Measurements from ENCODE around the gene C19orf38. TPM values are rescaled to one million over a fixed set of nuclear protein-coding genes. Genes with fewer than 3 reads are reported as not detected.

C19orf38 gene
- total RNA-seq: 1 to 10 TPM; 1.2 to 1.7 TPM

- ATAC-seq: peak; percentile 27
- Mint-ChIP-seq H3K4me3 (no peak within 1 kb of the TSS), H3K27ac (no peak within 1 kb of the TSS)
These were observed at the start of gene C19orf38 for GRCh38 chr19:10848230-10848856. C19orf38 (plus strand) TSS chr19:10848415; CDS start chr19:10848509, 94 bp downstream.

GRCh38 chr19:10800488-10800887 is 47.7 kb upstream of the C19orf38 start:
- peaks cover 45% of the 10 kb centered on the region for H3K4me1 Mint-ChIP-seq
- DNase-seq (no peak), ATAC-seq (no peak)
- CTCF ChIA-PET: interaction anchor here (1.4 to 1.5 kb wide), 3 partner anchors 9 to 84 kb away, joined by 3 to 5 read pairs (median 4); no protein-coding TSS in a partner anchor
- H3K27me3 Mint-ChIP-seq: no peaks in the 10 kb centered on the region
- peak overlapping the region; percentile 11 for H3K27ac Mint-ChIP-seq
- H3K36me3 Mint-ChIP-seq: peaks cover 55% of the 10 kb centered on the region
- no peaks in the 10 kb centered on the region for H3K9me3 Mint-ChIP-seq (ENCODE audit: low read depth)
- H3K4me3 Mint-ChIP-seq: no peak overlapping the region

More at GRCh38 chr19:10848230-10848856, at the start of gene C19orf38:
- CTCF ChIA-PET: interaction anchor here (0.6 to 1.4 kb wide), 5 partner anchors 12 to 149 kb away, joined by 3 to 4 read pairs (median 3); partner anchors contain the start of genes DNM2 and TMED1
- no peak for DNase-seq
- Mint-ChIP-seq H3K9me3 (ENCODE audit: low read depth) (peaks cover 7% of the 10 kb centered on the region), H3K27me3 (peaks cover 6% of the 10 kb centered on the region), H3K36me3 (peaks cover 13% of the 10 kb centered on the region), H3K4me1 (peaks cover 24% of the 10 kb centered on the region)

- DNase-seq (no peak), ATAC-seq (no peak)
- no peaks in the 10 kb centered on the region for H3K9me3 Mint-ChIP-seq (ENCODE audit: low read depth)
- CTCF ChIA-PET: interaction anchor here (0.7 kb wide), 1 partner anchor 62 kb away, joined by 3 read pairs; no protein-coding TSS in a partner anchor
- H3K4me1 Mint-ChIP-seq: peaks cover 30% of the 10 kb centered on the region
- H3K36me3 Mint-ChIP-seq: peaks cover 53% of the 10 kb centered on the region
- H3K27me3 Mint-ChIP-seq: no peaks in the 10 kb centered on the region
- no peak overlapping the region for H3K4me3 Mint-ChIP-seq
- no peak overlapping the region for H3K27ac Mint-ChIP-seq
These were observed 45.7 kb upstream of the C19orf38 start for GRCh38 chr19:10802479-10802878.

GRCh38 chr19:10803252-10803651 is 45.0 kb upstream of the C19orf38 start:
- ATAC-seq (no peak), DNase-seq (no peak)
- CTCF ChIA-PET: interaction anchor here (1.0 to 1.9 kb wide), 2 partner anchors 12 to 159 kb away, joined by 4 to 6 read pairs; no protein-coding TSS in a partner anchor
- Mint-ChIP-seq H3K36me3 (peaks cover 51% of the 10 kb centered on the region), H3K4me3 (no peak overlapping the region), H3K9me3 (ENCODE audit: low read depth) (no peaks in the 10 kb centered on the region), H3K27me3 (no peaks in the 10 kb centered on the region), H3K4me1 (peaks cover 28% of the 10 kb centered on the region), H3K27ac (peak overlapping the region; percentile 47)

GRCh38 chr19:10805065-10805757 is 43.0 kb upstream of the C19orf38 start:
- peak overlapping the region; percentile 56 for H3K27ac Mint-ChIP-seq
- CTCF ChIA-PET: interaction anchor here (1.9 kb wide), 1 partner anchor 10 kb away, joined by 6 read pairs; no protein-coding TSS in a partner anchor
- H3K27me3 Mint-ChIP-seq: no peaks in the 10 kb centered on the region
- no peak for ATAC-seq
- H3K36me3 Mint-ChIP-seq: peaks cover 58% of the 10 kb centered on the region
- no peaks in the 10 kb centered on the region for H3K9me3 Mint-ChIP-seq (ENCODE audit: low read depth)
- H3K4me1 Mint-ChIP-seq: peaks cover 29% of the 10 kb centered on the region
- H3K4me3 Mint-ChIP-seq: no peak overlapping the region
- no peak for DNase-seq

- H3K9me3 Mint-ChIP-seq (ENCODE audit: low read depth): no peaks in the 10 kb centered on the region
- DNase-seq (no peak), ATAC-seq (no peak)
- H3K4me1 Mint-ChIP-seq: peaks cover 34% of the 10 kb centered on the region
- no peak overlapping the region for H3K4me3 Mint-ChIP-seq
- H3K27me3 Mint-ChIP-seq: no peaks in the 10 kb centered on the region
- peaks cover 53% of the 10 kb centered on the region for H3K36me3 Mint-ChIP-seq
- CTCF ChIA-PET: no interaction called here
- H3K27ac Mint-ChIP-seq: peak overlapping the region; percentile 46
These were observed 42.4 kb upstream of the C19orf38 start for GRCh38 chr19:10805758-10806247.

- Mint-ChIP-seq H3K4me1 (peaks cover 62% of the 10 kb centered on the region), H3K4me3 (peak overlapping the region; percentile 17), H3K9me3 (ENCODE audit: low read depth) (no peaks in the 10 kb centered on the region), H3K27me3 (no peaks in the 10 kb centered on the region), H3K36me3 (peaks cover 40% of the 10 kb centered on the region), H3K27ac (peak overlapping the region; percentile 82)
- CTCF ChIA-PET: interaction anchor here (1.0 to 1.5 kb wide), 4 partner anchors 9 to 60 kb away, joined by 3 to 7 read pairs (median 4); partner anchors contain the start of gene TMED1
- ATAC-seq (peak; percentile 72), DNase-seq (peak; percentile 90)
These were observed 39.1 kb upstream of the C19orf38 start for GRCh38 chr19:10808937-10809649.

GRCh38 chr19:10809651-10810285 is 38.4 kb upstream of the C19orf38 start:
- no peaks in the 10 kb centered on the region for H3K27me3 Mint-ChIP-seq

GRCh38 chr19:10811391-10812111 is 36.7 kb upstream of the C19orf38 start:
- peaks cover 69% of the 10 kb centered on the region for H3K4me1 Mint-ChIP-seq
- CTCF ChIA-PET: interaction anchor here (1.2 kb wide), 2 partner anchors 18 to 53 kb away, joined by 3 read pairs; no protein-coding TSS in a partner anchor
- H3K36me3 Mint-ChIP-seq: peaks cover 32% of the 10 kb centered on the region
- H3K4me3 Mint-ChIP-seq: no peak overlapping the region
- H3K27me3 Mint-ChIP-seq: no peaks in the 10 kb centered on the region
- H3K9me3 Mint-ChIP-seq (ENCODE audit: low read depth): no peaks in the 10 kb centered on the region
- no peak for DNase-seq
- H3K27ac Mint-ChIP-seq: peak overlapping the region; percentile 19
- ATAC-seq: no peak

More at GRCh38 chr19:10809651-10810285, 38.4 kb upstream of the C19orf38 start:
- CTCF ChIA-PET: interaction anchor here (1.0 to 1.5 kb wide), 4 partner anchors 9 to 59 kb away, joined by 3 to 7 read pairs (median 4); partner anchors contain the start of gene TMED1
- no peaks in the 10 kb centered on the region for H3K9me3 Mint-ChIP-seq (ENCODE audit: low read depth)
- peak overlapping the region; percentile 82 for H3K27ac Mint-ChIP-seq
- DNase-seq: no peak
- H3K36me3 Mint-ChIP-seq: peaks cover 41% of the 10 kb centered on the region
- H3K4me3 Mint-ChIP-seq: no peak overlapping the region
- H3K4me1 Mint-ChIP-seq: peaks cover 68% of the 10 kb centered on the region
- ATAC-seq: no peak

- no peak for DNase-seq
- ATAC-seq: no peak
- Mint-ChIP-seq H3K4me3 (no peak overlapping the region), H3K4me1 (peaks cover 69% of the 10 kb centered on the region), H3K27me3 (no peaks in the 10 kb centered on the region), H3K9me3 (ENCODE audit: low read depth) (no peaks in the 10 kb centered on the region), H3K27ac (peak overlapping the region; percentile 93), H3K36me3 (peaks cover 32% of the 10 kb centered on the region)
- CTCF ChIA-PET: no interaction called here
These were observed 36.0 kb upstream of the C19orf38 start for GRCh38 chr19:10812196-10812595.

GRCh38 chr19:10812902-10813404 is 35.3 kb upstream of the C19orf38 start:
- ATAC-seq (peak; percentile 81), DNase-seq (peak; percentile 85)
- Mint-ChIP-seq H3K9me3 (ENCODE audit: low read depth) (no peaks in the 10 kb centered on the region), H3K4me3 (peak overlapping the region; percentile 3), H3K27ac (peak overlapping the region; percentile 93), H3K27me3 (no peaks in the 10 kb centered on the region), H3K4me1 (peaks cover 66% of the 10 kb centered on the region), H3K36me3 (peaks cover 30% of the 10 kb centered on the region)
- CTCF ChIA-PET: no interaction called here

Data from activated CD8-positive, alpha-beta memory T cell treated with anti-CD3 and anti-CD28 coated beads, Interleukin-2, amount 10 ng/mL, durations not matched to agents 7 days and 5 days (primary cell).